Keratinocyte (primary cell): Measurements from ENCODE around the gene AIFM2. TPM values are rescaled to one million over a fixed set of nuclear protein-coding genes. Genes with fewer than 3 reads are reported as not detected.
"Not testable (repeated sequence)": the region's sequence is repeated elsewhere in the genome, so short reads cannot be mapped to it uniquely, and the experiment has no call there.

Source experiments
- DNase-seq: peaks from one replicate; pipeline ENCODE4 v3.0.0-alpha.2; 2011; ENCODE audit warnings: low read depth, missing footprints, low spot score
- FAIRE-seq: peaks from 2 replicates; lab custom pipeline; 2011; peaks lifted over from hg19 to GRCh38; lab: Jason Lieb, UNC
- H2AFZ ChIP-seq: 2 replicates; pipeline ENCODE4 v1.6.0; 2012; ENCODE audit warnings: low read length, control low read depth, inconsistent platforms; ENCODE audit not compliant: control insufficient read depth
- H3K27ac ChIP-seq: 2 replicates; pipeline ENCODE4 v1.5.1; 2011; ENCODE audit warnings: low read length; ENCODE audit not compliant: control insufficient read depth, insufficient read depth
- H3K27me3 ChIP-seq: 3 replicates; pipeline ENCODE4 v1.6.0; 2011; ENCODE audit warnings: low read length; ENCODE audit not compliant: control insufficient read depth, insufficient read depth; ENCODE audit errors: extremely low read depth
- H3K36me3 ChIP-seq, 2 experiments: 2 replicates in 1 of 2; 3 replicates in 1 of 2; pipeline ENCODE4 v1.5.1; 2011; ENCODE audit warnings: low read length in 2 of 2, mild to moderate bottlenecking in 1 of 2; ENCODE audit not compliant: control insufficient read depth in 2 of 2, insufficient read depth in 2 of 2; ENCODE audit errors: extremely low read depth in 1 of 2
- H3K4me1 ChIP-seq: 3 replicates; pipeline ENCODE4 v1.5.1; 2011; ENCODE audit warnings: low read length; ENCODE audit not compliant: control insufficient read depth, insufficient read depth; ENCODE audit errors: extremely low read depth
- H3K4me2 ChIP-seq: 3 replicates; pipeline ENCODE4 v1.6.0; 2011; ENCODE audit warnings: low read depth, low read length; ENCODE audit not compliant: control insufficient read depth, insufficient read depth; ENCODE audit errors: extremely low read depth
- H3K4me3 ChIP-seq, 3 experiments: fragments of 200-600 bp in 1 of 3; sonication (generic) in 1 of 3; 2 replicates in 2 of 3; 3 replicates in 1 of 3; pipeline ENCODE4 v1.5.1; 2011 to 2016; ENCODE audit warnings: low read length in 3 of 3, mild to moderate bottlenecking in 3 of 3, control low read depth in 2 of 3, inconsistent platforms in 1 of 3, low read depth in 1 of 3, mixed read lengths in 1 of 3, mixed run types in 1 of 3, moderate library complexity in 1 of 3; ENCODE audit not compliant: control insufficient read depth in 2 of 3, insufficient read depth in 2 of 3; ENCODE audit errors: extremely low read depth in 1 of 3
- H3K79me2 ChIP-seq: 2 replicates; pipeline ENCODE4 v1.6.0; 2012; ENCODE audit warnings: low read length; ENCODE audit not compliant: control insufficient read depth, insufficient read depth
- H3K9ac ChIP-seq: 3 replicates; pipeline ENCODE4 v1.6.0; 2011; ENCODE audit warnings: low read length; ENCODE audit not compliant: control insufficient read depth, insufficient read depth; ENCODE audit errors: extremely low read depth
- H3K9me1 ChIP-seq: 3 replicates; pipeline ENCODE4 v1.6.0; 2011; ENCODE audit warnings: low read length; ENCODE audit not compliant: control insufficient read depth, insufficient read depth; ENCODE audit errors: extremely low read depth
- H3K9me3 ChIP-seq: 2 replicates; pipeline ENCODE4 v1.5.1; 2012; ENCODE audit warnings: low read depth, low read length; ENCODE audit not compliant: control insufficient read depth
- H4K20me1 ChIP-seq: 3 replicates; pipeline ENCODE4 v1.6.0; 2011; ENCODE audit warnings: low read length; ENCODE audit not compliant: control insufficient read depth, insufficient read depth; ENCODE audit errors: extremely low read depth
- CTCF ChIP-seq, 3 experiments: IDR thresholded peaks in 1 of 3; conservative IDR thresholded peaks in 1 of 3; optimal IDR thresholded peaks in 1 of 3; 2 replicates in 2 of 3; 3 replicates in 1 of 3; pipeline versions ENCODE3 to v1.5.1; 2011; ENCODE audit warnings: low read length in 3 of 3, mild to moderate bottlenecking in 3 of 3, moderate library complexity in 2 of 3, control low read depth in 1 of 3, inconsistent platforms in 1 of 3; ENCODE audit not compliant: insufficient read depth in 2 of 3; ENCODE audit errors: extremely low read depth in 1 of 3
- EZH2 ChIP-seq: IDR thresholded peaks from one replicate; pipeline ENCODE4 v1.6.1; 2012; ENCODE audit warnings: inconsistent platforms, mild to moderate bottlenecking, low read length, moderate library complexity
- dilution Hi-C: fragments of 300-500 bp; cut with MboI; formaldehyde crosslinking; loops from one replicate; pipeline ENCODE4 v1.7.0; 2020; ENCODE audit warnings: low sequenced_read_pairs; ENCODE audit not compliant: extremely low pct_ligation_motif_present
- polyA minus RNA-seq, 3 experiments: library from RNA; depleted of rRNA, polyadenylated mRNA; stranded (reverse); fragments of >200 nt; gene quantifications; 1 replicate in 1 of 3; 2 replicates in 1 of 3; 3 replicates in 1 of 3; pipeline ENCODE4 v1.2.3, GENCODE V29; 2011
- polyA plus RNA-seq, 5 experiments: library from polyadenylated mRNA; depleted of rRNA in 3 of 5; stranded (reverse) in 3 of 5; stranded (forward) in 1 of 5; unstranded in 1 of 5; fragments of >200 nt; gene quantifications; 1 replicate in 1 of 5; 2 replicates in 3 of 5; 3 replicates in 1 of 5; pipeline versions ENCODE4 v1.2.1 to v1.2.3, GENCODE V29; 2011 to 2012; ENCODE audit warnings: missing spikeins in 2 of 5, low read depth in 1 of 5, low replicate concordance in 1 of 5

Gene AIFM2
- 1.3 to 2.4 TPM (median 1.8 TPM) in 3 replicates for polyA plus RNA-seq
- polyA plus RNA-seq (2011; ENCODE audit: low read depth) = 0.91 TPM
- polyA plus RNA-seq (2011; cell fraction: cytosol; rRNA removed) = 1.0 and 1.2 TPM in 2 replicates
- 2.1 and 2.3 TPM in 2 replicates for polyA plus RNA-seq (2011; cell fraction: nucleus; rRNA removed)
- polyA plus RNA-seq (2012; ENCODE audit: low replicate concordance) = 1.8 and 2.5 TPM in 2 replicates
- polyA minus RNA-seq = 1.4 to 3.7 TPM (median 2.8 TPM) in 3 replicates
- 2.3 TPM for polyA minus RNA-seq (2011; cell fraction: cytosol; rRNA and poly(A)+ RNA removed)
- 0.84 and 1.6 TPM in 2 replicates for polyA minus RNA-seq (2011; cell fraction: nucleus; rRNA and poly(A)+ RNA removed)

DNA sequence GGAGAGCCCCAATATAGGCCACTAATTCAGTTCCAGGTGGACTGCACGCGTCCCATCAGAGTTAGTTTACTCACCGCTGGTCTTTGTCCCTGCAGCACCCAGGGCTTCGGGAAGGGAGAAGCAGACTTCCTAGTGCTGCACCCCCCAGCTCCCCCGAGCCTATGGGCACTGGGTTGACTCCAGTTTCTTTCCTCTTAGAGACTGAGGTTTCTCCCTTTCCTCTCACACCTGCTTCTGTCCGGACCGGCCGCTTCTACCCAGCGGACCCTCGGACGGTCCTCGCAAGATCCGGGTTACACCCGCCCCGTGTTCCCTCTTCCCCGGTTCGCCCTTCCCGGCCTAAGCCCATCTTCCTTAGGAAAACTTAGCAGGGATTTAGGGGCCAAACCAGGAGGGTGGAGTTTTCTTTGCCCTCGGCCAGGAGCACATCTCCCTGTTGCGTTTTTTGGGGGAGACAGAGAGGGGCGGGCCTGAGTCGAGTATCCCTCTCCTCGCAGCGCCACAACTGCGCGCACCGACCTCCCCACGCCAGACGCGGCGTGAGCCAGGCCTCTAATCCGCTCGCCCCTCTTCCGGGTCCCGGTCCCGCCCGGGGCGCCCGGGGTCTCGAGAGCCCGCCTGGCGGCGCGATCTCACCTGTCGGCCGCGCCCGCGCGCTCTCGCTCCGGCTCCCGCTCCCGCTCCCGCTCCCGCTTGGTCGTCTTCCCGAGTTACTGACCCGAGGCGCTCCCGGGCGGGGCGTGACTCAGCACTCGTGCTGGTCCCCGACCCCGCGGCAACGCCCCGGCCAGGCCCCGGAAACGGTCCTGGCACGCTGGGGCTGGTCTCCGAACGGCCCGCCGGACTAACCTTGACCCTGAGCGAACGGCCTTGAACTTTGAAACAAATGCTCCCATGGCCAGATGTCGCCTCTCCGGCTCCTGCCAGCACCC lies at the start of gene AIFM2:
Gene AIFM2, minus strand, starts transcription at position 728 of the 932 bp plus-strand sequence. CDS start 8,741 bp downstream, outside the sequence.
- Histone ChIP-seq H3K79me2 (no peaks in the 10 kb centered on the region), H3K27me3 (no peaks in the 10 kb centered on the region), H3K4me2 (peak within 1 kb of the TSS; percentile 92), H3K4me3 (peak within 1 kb of the TSS; percentile 35 to 79 (median 67)), H3K36me3 (no peaks in the 10 kb centered on the region), H2AFZ (peak within 1 kb of the TSS; percentile 84), H3K9me1 (no peaks in the 10 kb centered on the region), H3K9ac (peak within 1 kb of the TSS; percentile 77), H3K4me1 (peaks cover 15% of the 10 kb centered on the region), H3K9me3 (no peaks in the 10 kb centered on the region), H3K27ac (peak within 1 kb of the TSS; percentile 59), H4K20me1 (no peaks in the 10 kb centered on the region)
- DNase-seq (no peak), FAIRE-seq (no peak)
- dilution Hi-C loops = no loop called here
- TF ChIP-seq CTCF (optimal IDR thresholded peaks at IDR 0.05 in 1 of 3, IDR thresholded peaks at IDR 0.05 in 1 of 3, conservative IDR thresholded peaks at IDR 0.05 in 1 of 3; ENCODE audit: extremely low read depth in 1 of 3, insufficient read depth in 2 of 3, low read length in 3 of 3) = peak in 1 of 3 experiments; percentile 7
- no peak for TF ChIP-seq EZH2

DNA sequence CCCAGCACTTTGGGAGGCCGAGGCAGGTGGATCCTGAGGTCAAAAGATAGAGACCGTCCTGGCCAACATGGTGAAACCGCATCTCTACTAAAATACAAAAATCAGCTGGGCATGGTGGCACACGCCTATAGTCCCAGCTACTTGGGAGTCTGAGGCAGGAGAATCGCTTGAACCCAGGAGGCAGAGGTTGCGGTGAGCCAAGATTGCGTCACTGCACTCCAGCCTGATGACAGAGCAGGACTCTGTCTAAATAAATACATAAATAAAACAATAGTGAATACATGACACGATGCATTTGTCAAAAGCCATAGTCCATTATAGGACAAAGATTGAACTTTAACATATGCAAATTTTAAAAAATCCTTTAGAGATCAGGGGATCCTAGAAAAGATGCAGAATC lies 46.6 kb upstream of the AIFM2 start:
- H3K27ac ChIP-seq, H3K9me3 ChIP-seq, dilution Hi-C loops, H3K9me1 ChIP-seq, H3K36me3 ChIP-seq, H3K4me2 ChIP-seq, H3K27me3 ChIP-seq, H3K9ac ChIP-seq, H3K4me1 ChIP-seq, H3K4me3 ChIP-seq, DNase-seq, H3K79me2 ChIP-seq, H2AFZ ChIP-seq, FAIRE-seq, H4K20me1 ChIP-seq: not testable (repeated sequence)
